IPS DF 4.7 (cell line): ENCODE results near the gene HIBADH.
"Not testable (repeated sequence)": the region's sequence is repeated elsewhere in the genome, so short reads cannot be mapped to it uniquely, and the experiment has no call there.

Experiments
- DNase-seq: peaks from one replicate; pipeline ENCODE4 v3.0.0-alpha.2; 2013; ENCODE audit warnings: low spot score; ENCODE audit errors: extremely low read depth

HIBADH gene

DNA sequence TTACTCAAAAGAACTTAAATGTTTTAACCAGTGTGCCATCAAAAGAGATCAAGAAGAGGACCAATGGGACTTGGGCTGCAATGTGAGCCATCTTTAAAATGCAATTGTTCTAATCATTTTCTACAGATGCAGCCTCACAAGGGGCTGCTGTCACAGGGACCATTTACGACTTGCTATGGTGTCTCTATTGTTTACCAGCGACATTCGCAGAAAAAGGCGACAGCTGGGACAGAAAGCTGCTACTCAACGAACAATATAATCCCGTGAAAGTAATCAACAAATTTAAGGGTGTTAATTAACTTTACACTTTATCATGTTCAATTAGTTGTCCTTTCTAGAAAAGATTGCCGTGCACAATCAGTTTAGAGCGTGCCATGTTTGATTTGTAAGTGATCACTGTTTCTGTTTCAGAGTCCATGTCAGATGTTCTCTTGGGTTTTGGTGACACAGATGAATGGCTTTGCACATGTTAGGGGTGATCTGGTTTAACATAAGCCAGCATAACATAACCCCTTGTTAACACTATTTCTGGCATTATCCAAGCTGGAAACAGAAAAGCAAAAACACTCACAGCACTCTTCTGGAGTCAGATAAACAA lies 110.8 kb downstream of the HIBADH start:
- DNase-seq, result no peak

GRCh38 chr7:27549606-27550005 lies 113.1 kb downstream of the HIBADH start:
- DNase-seq, result no peak

DNA sequence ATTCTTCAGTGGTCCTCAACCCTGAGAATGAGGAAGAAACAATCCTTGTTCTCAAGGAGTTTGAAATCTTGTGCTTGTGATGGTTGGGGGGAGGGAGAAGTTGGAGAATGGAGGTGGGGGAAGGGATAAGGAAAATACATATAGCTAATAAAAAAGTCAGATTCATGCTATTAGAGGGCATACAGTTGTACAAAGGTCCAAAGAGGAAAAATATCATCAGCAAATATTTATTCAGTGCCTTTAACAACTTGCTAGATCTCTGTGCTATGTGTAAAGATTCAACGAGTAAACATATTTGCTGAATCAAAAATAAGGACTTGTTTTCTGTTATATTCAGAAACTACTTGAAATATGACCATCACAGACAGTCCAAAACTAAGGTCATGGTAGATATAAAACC lies 114.4 kb downstream of the HIBADH start:
- DNase-seq, result no peak

DNA sequence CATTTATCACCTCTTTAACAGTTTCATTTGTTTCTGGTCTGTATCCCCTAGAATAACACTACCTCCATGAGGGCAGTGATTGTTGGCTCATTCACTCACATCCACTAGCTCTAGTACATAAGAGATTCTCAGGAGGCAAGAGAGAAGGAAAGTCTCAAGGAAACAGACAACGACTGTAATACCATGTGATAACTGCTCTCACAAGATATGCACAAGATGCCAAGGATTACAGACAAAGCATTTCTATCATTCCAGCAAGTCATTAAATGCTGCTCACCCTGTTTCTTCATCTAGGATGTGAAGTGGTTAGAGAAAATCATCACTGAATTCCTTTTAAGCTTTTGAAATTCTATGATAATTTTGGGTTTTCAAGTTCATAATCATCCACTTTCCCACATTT lies 115.3 kb downstream of the HIBADH start:
- no peak for DNase-seq

DNA sequence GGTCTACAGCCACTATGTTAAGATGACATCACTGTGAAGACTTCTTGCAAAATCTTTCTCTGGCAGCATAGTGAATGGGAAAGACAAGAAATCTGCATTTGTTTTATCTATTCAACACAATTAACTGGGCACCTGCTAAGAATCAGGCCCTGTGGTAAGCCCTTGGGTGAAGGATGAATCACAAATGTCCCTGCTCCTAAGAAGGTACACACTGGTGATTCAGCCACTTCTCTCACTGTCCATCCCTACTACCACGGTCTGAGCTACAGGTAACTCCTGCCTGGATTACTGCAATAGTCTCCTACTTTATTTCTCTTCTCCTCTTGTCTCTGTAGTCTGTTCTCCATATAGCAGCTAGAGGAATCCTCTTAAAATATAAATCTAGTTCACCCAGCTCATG lies 116.1 kb downstream of the HIBADH start:
- no peak for DNase-seq

DNA sequence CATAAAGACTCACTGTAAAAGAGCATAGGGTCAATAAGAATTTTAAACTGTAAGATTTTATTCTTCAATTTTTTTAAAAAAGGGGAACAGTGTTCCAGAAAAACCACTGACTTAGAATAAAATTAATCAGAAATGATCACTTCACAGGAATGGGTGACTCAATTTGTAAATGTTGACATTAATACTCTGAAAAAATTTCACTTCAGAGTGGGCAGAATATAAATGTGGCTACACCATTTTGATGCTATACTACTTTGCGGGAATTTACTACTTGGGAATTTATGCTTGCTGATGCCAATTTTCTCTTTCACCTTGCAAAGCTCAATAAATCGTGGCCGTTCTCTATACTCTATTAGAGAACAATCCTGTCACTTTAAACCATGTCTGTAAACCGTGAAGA lies 126.9 kb downstream of the HIBADH start:
- DNase-seq, result no peak

- DNase-seq, result no peak
These were observed 129.0 kb downstream of the HIBADH start for GRCh38 chr7:27533652-27534081.

DNA sequence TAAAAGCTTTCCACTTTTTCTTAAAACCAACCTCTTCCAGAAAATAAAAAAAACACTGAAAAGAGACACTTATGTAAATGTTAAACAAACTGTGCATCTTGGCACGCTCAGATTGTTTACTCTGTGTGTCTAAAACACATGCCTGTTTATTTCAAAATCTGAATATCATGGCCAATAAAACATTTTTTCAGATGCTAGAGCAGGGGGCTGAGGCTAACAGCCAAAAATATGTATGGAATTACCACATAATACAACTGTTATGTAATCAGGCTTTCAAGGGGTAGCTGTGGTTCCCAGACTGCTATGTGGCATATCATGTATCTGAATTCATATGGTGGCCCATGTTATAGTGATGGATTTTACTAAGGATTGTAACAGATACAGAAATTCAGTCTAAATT lies 130.4 kb downstream of the HIBADH start:
- no peak for DNase-seq

DNA sequence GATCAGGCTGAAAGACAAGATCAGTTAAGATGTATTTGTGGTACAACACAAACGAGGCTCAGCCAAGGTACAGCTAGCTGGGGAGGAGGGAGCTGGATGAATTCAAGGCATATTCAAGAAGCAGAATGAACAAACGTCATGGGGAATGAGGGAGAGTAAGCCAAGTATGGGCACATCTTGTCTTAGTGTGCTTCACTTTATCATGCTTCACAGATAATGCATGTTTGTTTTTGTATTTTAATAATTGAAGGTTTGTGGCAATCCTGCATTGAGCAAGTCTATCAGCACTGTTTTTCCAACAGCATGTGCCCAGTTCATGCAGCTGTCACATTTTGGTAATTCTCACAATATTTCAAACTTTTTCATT lies 135.4 kb downstream of the HIBADH start:
- DNase-seq, result no peak

DNA sequence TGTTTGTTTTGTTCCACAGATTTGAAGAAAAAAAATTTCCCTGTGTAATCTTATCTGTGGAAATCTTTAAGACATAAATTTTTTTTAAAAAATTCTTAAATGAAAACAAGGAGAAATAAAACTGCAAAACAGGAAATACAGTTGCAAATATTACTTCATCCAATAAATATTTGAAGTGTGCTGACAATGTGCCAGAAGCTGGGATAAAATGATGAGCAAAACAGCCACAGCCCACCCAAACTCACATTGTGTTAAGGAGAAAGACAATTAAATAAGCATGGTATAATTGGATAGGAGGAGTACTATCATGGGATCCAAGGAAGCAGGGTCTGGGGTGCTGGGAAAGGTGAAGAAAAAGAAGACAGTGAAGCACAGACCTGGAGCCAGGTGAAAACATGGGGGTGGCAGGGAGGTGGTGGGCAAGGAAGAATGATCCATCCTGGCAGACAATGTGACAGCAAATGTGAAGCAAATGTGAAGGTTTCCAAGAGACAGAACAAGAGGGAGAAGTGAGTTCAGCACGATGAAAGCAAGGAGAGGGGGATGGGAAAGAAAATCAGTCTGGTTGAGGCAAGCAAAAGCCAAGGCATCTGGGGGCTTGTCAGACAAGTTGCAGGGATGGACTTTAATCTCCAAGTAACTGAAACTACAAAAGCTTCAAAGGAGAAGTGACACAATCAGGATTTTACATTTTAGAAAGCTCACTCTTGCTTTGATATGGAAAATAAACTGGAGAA lies 135.9 kb downstream of the HIBADH start:
- no peak for DNase-seq

DNA sequence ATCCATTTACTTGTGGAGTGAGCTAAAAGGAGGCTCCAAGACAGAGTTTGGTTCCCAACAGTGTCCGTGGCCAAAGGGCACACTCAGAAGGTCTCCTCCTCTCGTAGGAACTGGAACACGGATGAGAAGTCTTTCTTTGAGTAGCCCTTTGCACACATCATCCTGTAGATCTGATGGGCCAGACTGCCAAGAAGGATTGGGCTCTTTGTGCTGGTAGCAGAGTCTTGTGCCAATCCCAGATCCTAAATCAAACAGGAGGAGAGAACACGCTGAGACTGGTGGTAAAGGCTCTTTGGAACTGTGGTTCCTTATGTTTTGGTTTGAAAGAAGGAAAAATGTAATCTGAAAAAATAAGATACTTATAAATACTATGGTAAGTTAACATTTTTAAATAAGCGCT lies 136.6 kb downstream of the HIBADH start:
- DNase-seq, result no peak

- no peak for DNase-seq
These were observed 139.4 kb downstream of the HIBADH start for GRCh38 chr7:27523321-27523720.

GRCh38 chr7:27522566-27522965 lies 140.1 kb downstream of the HIBADH start:
- no peak for DNase-seq

DNA sequence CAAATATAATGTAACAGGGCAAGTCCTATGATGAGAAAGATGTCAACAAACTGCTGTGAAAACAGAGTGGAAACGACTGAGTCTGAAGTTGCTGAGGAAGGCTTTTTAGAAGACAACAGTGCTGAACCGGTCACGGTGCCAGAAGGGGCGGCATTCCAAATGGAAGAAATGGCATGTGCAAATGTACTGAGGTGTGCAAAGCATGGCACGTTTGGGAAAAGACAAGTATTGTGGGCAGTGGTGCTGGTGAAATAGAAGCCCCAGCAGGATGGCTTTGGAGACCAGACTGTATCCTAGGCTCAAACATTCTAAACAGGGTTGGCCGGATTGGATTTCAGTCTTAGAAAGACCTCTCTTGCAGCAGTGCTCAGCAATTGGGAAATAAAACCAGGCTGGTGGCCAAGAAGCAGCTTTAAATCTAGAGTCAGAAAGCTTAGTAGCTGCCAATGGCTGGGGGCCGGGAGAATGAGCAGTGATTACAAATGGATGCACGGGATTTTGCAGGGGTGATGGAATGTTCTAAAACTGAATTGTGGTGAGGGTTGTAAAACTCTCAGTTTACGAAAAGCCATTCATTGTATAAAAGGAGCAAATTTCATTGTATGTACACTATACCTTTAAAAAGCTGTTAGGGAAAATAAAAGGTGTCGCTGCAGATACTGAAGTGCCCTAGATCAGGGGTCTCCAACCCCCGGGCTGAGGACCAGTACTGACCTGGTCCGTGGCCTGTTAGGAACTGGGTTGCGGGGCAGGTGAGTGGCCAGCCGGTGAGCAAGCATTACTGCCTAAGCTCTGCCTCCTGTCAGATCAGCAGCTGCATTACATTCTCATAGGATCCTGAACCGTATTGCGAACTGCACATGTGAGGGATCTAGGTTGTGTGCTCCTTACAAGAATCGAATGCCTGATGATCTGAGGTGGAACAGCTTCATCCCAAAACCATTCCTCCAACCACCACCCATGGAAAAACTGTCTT lies 141.6 kb downstream of the HIBADH start:
- DNase-seq, result no peak

DNA sequence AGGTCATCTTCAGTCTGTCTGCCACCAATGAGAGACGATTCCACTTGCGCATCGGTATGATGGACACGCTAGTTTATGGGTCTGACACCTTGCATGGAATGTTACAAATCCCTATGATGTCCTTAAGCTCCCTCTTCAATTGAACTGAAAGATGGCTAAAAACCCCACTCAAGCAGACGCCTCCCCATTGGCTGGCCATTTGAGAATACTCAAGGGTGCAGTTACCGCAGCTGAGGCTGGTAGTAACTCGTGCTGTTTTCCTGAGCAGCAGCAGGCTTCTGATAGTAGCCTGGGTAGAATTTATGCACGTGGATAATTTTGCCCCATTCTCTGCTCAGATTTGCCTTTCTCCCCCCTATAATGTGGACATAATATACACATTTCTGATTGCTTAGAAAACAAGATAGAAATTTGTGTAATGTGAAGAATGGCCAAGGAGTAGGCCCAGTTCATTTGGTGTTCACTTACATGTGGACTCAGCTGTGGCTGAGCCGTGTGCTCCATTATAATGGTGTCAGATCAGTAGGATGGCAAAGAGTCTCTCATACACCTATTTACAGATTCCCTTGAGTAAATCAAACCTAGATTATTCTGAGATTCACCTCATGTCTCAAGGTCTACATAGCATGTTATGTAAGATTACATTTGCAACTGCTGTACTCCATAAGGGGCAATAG lies 142.8 kb downstream of the HIBADH start:
- DNase-seq, result no peak

GRCh38 chr7:27518561-27519350 lies 143.9 kb downstream of the HIBADH start:
- DNase-seq, result no peak

GRCh38 chr7:27516421-27516820 lies 146.3 kb downstream of the HIBADH start:
- no peak for DNase-seq

- DNase-seq, result no peak
These were observed 146.8 kb downstream of the HIBADH start for GRCh38 chr7:27515933-27516332.

DNA sequence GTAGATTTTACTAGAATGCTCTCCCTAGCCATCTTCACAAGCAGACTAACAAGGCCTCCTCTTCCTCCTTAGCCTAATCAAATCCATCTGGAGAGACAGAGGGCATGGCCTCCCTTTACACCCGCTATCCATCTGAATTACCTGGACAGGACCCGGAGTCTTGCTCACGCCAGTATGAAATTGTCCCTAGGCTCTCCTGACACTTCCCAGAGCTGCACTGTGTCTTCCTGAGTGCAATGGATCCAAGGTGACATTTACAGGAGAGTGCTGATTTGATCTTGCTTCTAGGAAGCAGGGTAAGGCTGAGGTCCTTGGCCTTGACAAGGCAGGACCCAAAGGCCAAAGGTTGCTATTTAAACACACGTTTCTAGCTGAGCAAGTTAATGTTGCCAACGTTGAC lies 147.8 kb downstream of the HIBADH start:
- no peak for DNase-seq

DNA sequence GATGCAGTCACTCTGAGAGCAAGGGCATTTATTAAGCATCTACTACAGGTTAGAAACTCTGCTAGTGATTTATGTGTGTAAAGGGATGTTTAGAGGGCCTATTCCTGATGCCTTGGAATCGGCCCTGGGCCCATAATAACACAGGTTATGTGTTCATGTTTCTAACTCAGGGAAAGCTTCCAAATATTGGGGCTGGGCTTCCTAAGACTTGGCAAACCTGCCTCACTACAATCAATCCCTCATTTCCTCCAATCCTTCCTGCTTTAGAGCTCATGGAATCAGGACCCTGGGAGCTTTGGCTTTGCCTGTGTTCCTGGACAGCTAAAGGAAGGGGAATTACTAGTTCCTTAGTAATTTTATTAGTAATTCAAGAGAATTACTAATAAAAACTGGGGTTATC lies 148.8 kb downstream of the HIBADH start:
- no peak for DNase-seq

DNA sequence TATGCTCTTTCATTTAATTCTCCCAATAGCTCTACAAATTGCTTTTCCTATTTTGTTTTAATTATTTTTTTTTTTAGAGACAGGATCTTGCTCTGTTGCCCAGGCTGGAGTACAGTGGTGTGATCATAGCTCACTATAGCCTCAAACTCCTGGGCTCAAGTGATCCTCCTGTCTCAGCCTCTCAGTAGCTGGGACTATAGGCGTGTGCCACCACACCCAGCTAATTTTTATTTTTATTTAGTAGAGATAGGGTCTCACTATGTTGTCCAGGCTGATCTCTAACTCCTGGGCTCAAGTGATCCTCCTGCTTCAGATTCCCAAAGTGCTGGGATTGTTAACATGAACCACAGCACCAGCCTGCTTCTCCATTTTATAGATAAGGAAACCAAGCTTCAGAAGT lies 151.3 kb downstream of the HIBADH start:
- not testable (repeated sequence) for DNase-seq
